ENCODE results near the gene MAP2K4.

GRCh38 chr17:11996722-11997146 lies 23.9 kb upstream of the MAP2K4 start:
- TF ChIP-seq EZH2 (IDR thresholded peaks at IDR 0.05; ENCODE audit: insufficient read depth, low read length) (no peak), CTCF (IDR thresholded peaks at IDR 0.05; ENCODE audit: insufficient read depth, low read depth, low read length) (no peak)

Measured in astrocyte (in vitro differentiated cells and primary cell).